ENCODE measurements around the gene TRIM48.
"Not testable (repeated sequence)": the region's sequence is repeated elsewhere in the genome, so short reads cannot be mapped to it uniquely, and the experiment has no call there.

Gene TRIM48

GRCh38 chr11:55261855-55262254 is at the start of gene TRIM48:
Gene TRIM48 (plus strand): TSS chr11:55262155. CDS start chr11:55262268, 113 bp downstream.
- DNase-seq, result not testable (repeated sequence)

- DNase-seq, result not testable (repeated sequence)
Observed at GRCh38 chr11:55238316-55238715, 23.6 kb upstream of the TRIM48 start.

- DNase-seq, result no peak
Observed at GRCh38 chr11:55263081-55263480, 1.1 kb downstream of the TRIM48 start.
